HG03159 (cell line): Measurements from ENCODE around the gene IGF1R.

ENCODE experiments used
- ATAC-seq: cut with Tn5 transposase; IDR thresholded peaks from one replicate; pipeline ENCODE4 v1.9.1; 2021; ENCODE audit warnings: mild to moderate bottlenecking, moderate library complexity; ENCODE audit not compliant: unreplicated experiment

IGF1R gene

GRCh38 chr15:98853617-98854420 is 205.5 kb downstream of the IGF1R start:
- ATAC-seq: no peak

GRCh38 chr15:98854496-98854895 is 206.2 kb downstream of the IGF1R start:
- no peak for ATAC-seq

- no peak for ATAC-seq
These were observed 206.9 kb downstream of the IGF1R start for GRCh38 chr15:98855067-98855814.

GRCh38 chr15:98855815-98856531 is 207.6 kb downstream of the IGF1R start:
- ATAC-seq: no peak

- ATAC-seq: no peak
These were observed 208.2 kb downstream of the IGF1R start for GRCh38 chr15:98856532-98856907.

- no peak for ATAC-seq
These were observed 210.3 kb downstream of the IGF1R start for GRCh38 chr15:98858610-98859023.

GRCh38 chr15:98859149-98859548 is 210.8 kb downstream of the IGF1R start:
- no peak for ATAC-seq

GRCh38 chr15:98860281-98861041 is 212.1 kb downstream of the IGF1R start:
- no peak for ATAC-seq

GRCh38 chr15:98861188-98861587 is 212.8 kb downstream of the IGF1R start:
- no peak for ATAC-seq

- ATAC-seq: no peak
These were observed 215.6 kb downstream of the IGF1R start for GRCh38 chr15:98863983-98864382.

GRCh38 chr15:98865397-98866339 is 217.3 kb downstream of the IGF1R start:
- peak; percentile 81 for ATAC-seq

GRCh38 chr15:98866511-98866910 is 218.2 kb downstream of the IGF1R start:
- no peak for ATAC-seq

GRCh38 chr15:98868564-98868963 is 220.2 kb downstream of the IGF1R start:
- ATAC-seq: no peak

GRCh38 chr15:98870788-98871187 is 222.4 kb downstream of the IGF1R start:
- ATAC-seq: no peak

- no peak for ATAC-seq
These were observed 224.4 kb downstream of the IGF1R start for GRCh38 chr15:98872774-98873173.

GRCh38 chr15:98873441-98874218 is 225.3 kb downstream of the IGF1R start:
- ATAC-seq: no peak

GRCh38 chr15:98874370-98874769 is 226.0 kb downstream of the IGF1R start:
- ATAC-seq: no peak

- no peak for ATAC-seq
These were observed 226.4 kb downstream of the IGF1R start for GRCh38 chr15:98874773-98875172.

- ATAC-seq: no peak
These were observed 227.0 kb downstream of the IGF1R start for GRCh38 chr15:98875309-98875708.
